HepG2 (cell line): ENCODE measurements around the gene DUT. TPM values are rescaled to one million over a fixed set of nuclear protein-coding genes. Genes with fewer than 3 reads are reported as not detected.

ENCODE experiments used
- AKAP8 ChIP-seq: sonication (generic); formaldehyde crosslinking; IDR thresholded peaks from 2 replicates; pipeline ENCODE4 v1.5.1; 2020; ENCODE audit warnings: mild to moderate bottlenecking, missing genetic modification reagents
- ARID2 ChIP-seq: sonication (generic); formaldehyde crosslinking; IDR thresholded peaks from 2 replicates; pipeline ENCODE4 v1.8.1; 2022; ENCODE audit warnings: mild to moderate bottlenecking, missing genetic modification reagents, borderline replicate concordance
- CENPT ChIP-seq: sonication (generic); formaldehyde crosslinking; IDR thresholded peaks from 2 replicates; pipeline ENCODE4 v1.8.0; 2022; ENCODE audit warnings: low read depth, mild to moderate bottlenecking, moderate library complexity, missing genetic modification reagents
- FLYWCH1 ChIP-seq: sonication (generic); formaldehyde crosslinking; IDR thresholded peaks from 2 replicates; pipeline ENCODE4 v1.8.1; 2023; ENCODE audit warnings: mild to moderate bottlenecking, missing genetic modification reagents
- KLF11 ChIP-seq: IDR thresholded peaks from 2 replicates; pipeline ENCODE4 v1.6.1; 2016; ENCODE audit warnings: missing compliant biosample characterization
- SMYD3 ChIP-seq: sonication (generic); formaldehyde crosslinking; IDR thresholded peaks from 2 replicates; pipeline ENCODE4 v1.8.1; 2023; ENCODE audit warnings: mild to moderate bottlenecking, missing genetic modification reagents
- SNRNP70 ChIP-seq: fragments of 200-400 bp; formaldehyde crosslinking; IDR thresholded peaks from 2 replicates; pipeline ENCODE4 v1.6.1; 2017; ENCODE audit warnings: mild to moderate bottlenecking, low read depth, low read length, moderate library complexity
- SUZ12 ChIP-seq: fragments of 150-350 bp; IDR thresholded peaks from 2 replicates; pipeline ENCODE4 v1.6.1; 2014; ENCODE audit warnings: low read depth, low read length
- ZBTB34 ChIP-seq: sonication (generic); formaldehyde crosslinking; IDR thresholded peaks from 2 replicates; pipeline ENCODE4 v1.8.0; 2022; ENCODE audit warnings: mild to moderate bottlenecking, missing genetic modification reagents
- ZNF256 ChIP-seq: sonication (generic); formaldehyde crosslinking; conservative IDR thresholded peaks from 2 replicates; pipeline ENCODE4 v1.4.0; 2020; ENCODE audit warnings: missing genetic modification reagents
- ZNF546 ChIP-seq: sonication (generic); formaldehyde crosslinking; conservative IDR thresholded peaks from 2 replicates; pipeline ENCODE4 v1.8.1; 2023; ENCODE audit warnings: mild to moderate bottlenecking, missing genetic modification reagents
- ZNF577 ChIP-seq: sonication (generic); formaldehyde crosslinking; IDR thresholded peaks from 2 replicates; pipeline ENCODE4 v1.4.0; 2020; ENCODE audit warnings: mild to moderate bottlenecking, low read depth, missing genetic modification reagents, borderline replicate concordance
- ZNF841 ChIP-seq: sonication (generic); formaldehyde crosslinking; IDR thresholded peaks from 2 replicates; pipeline ENCODE4 v1.8.1; 2023; ENCODE audit warnings: missing genetic modification reagents, borderline replicate concordance
- polyA plus RNA-seq, 8 experiments: library from polyadenylated mRNA; depleted of rRNA in 3 of 8; stranded (reverse) in 7 of 8; unstranded in 1 of 8; fragments of >200 nt; fragmentation: Illumina TruSeq in 4 of 8; extraction: Trizol in 4 of 8; gene quantifications; 2 replicates each; pipeline versions ENCODE4 v1.2.1 to v1.2.3, GENCODE V29; 2011 to 2016; ENCODE audit warnings: low read depth in 4 of 8, missing spikeins in 1 of 8, mixed read lengths in 1 of 8; ENCODE audit not compliant: insufficient read depth in 1 of 8
- total RNA-seq, 5 experiments: library from RNA; depleted of rRNA; stranded (reverse); fragments of >200 nt; fragmentation: Illumina TruSeq; extraction: Trizol; gene quantifications; 2 replicates each; pipeline ENCODE4 v1.2.3, GENCODE V29; 2016; ENCODE audit warnings: low read depth in 1 of 5
- TF ChIP-seq, protein P1 (sequence below): sonication (generic); formaldehyde crosslinking; IDR thresholded peaks from 2 replicates; pipeline ENCODE4 v1.4.0; 2020; ENCODE audit warnings: missing genetic modification reagents
- TF ChIP-seq, protein P2 (sequence below): sonication (generic); formaldehyde crosslinking; IDR thresholded peaks from 2 replicates; pipeline ENCODE4; 2020; ENCODE audit warnings: missing genetic modification reagents, mild to moderate bottlenecking, borderline replicate concordance
- TF ChIP-seq, protein P3 (sequence below): IDR thresholded peaks from 2 replicates; pipeline ENCODE4 v1.6.1; 2016; ENCODE audit warnings: low read depth

The DUT gene
- total and polyA plus RNA-seq, 2 of the 13 experiments (the other 11 are each of a cell fraction or from before 2014, with no cell fraction given), result 36.7 to 131 TPM

DNA sequence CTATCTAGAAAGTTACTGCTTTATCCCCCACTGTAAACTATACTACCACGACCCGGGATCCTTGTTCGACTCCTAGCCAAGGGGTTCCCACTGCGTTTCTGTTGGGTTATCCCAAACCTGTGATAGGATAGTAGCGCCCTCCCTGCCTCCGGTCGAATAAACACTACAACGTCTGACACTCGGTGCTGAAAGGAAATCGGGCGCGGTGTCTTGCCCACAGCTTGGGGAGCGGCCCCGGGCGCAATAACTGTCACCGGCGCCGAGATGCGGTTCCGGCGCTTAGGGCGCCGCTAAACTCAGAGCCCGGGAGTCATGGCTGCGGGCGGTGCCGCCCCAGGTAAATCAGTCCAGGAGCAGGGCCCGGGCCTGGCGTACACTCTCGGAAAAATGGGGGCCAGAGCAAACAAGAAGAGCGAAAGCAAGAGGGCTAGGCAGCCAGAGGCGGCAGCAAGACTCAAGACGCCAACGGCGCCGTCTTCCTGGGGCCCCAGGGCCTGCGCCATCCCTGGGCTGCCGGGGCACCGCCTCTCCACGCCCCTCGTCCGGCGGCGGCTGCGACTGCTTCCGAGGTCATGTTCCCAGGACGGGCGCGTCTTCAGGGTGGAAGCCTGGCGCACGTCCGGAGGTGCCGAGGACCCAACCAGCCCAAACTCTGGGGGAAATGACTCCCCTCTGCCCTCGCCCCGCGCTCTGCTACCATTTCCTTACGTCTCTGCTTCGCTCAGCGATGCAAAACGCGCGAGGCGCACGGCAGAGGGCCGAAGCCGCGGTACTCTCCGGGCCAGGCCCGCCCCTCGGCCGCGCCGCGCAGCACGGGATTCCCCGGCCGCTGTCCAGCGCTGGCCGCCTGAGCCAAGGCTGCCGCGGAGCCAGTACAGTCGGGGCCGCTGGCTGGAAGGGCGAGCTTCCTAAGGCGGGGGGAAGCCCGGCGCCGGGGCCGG, at the start of gene DUT (continued):
- TF ChIP-seq, protein P1, sequence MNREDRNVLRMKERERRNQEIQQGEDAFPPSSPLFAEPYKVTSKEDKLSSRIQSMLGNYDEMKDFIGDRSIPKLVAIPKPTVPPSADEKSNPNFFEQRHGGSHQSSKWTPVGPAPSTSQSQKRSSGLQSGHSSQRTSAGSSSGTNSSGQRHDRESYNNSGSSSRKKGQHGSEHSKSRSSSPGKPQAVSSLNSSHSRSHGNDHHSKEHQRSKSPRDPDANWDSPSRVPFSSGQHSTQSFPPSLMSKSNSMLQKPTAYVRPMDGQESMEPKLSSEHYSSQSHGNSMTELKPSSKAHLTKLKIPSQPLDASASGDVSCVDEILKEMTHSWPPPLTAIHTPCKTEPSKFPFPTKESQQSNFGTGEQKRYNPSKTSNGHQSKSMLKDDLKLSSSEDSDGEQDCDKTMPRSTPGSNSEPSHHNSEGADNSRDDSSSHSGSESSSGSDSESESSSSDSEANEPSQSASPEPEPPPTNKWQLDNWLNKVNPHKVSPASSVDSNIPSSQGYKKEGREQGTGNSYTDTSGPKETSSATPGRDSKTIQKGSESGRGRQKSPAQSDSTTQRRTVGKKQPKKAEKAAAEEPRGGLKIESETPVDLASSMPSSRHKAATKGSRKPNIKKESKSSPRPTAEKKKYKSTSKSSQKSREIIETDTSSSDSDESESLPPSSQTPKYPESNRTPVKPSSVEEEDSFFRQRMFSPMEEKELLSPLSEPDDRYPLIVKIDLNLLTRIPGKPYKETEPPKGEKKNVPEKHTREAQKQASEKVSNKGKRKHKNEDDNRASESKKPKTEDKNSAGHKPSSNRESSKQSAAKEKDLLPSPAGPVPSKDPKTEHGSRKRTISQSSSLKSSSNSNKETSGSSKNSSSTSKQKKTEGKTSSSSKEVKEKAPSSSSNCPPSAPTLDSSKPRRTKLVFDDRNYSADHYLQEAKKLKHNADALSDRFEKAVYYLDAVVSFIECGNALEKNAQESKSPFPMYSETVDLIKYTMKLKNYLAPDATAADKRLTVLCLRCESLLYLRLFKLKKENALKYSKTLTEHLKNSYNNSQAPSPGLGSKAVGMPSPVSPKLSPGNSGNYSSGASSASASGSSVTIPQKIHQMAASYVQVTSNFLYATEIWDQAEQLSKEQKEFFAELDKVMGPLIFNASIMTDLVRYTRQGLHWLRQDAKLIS, result no peak
- no peak for TF ChIP-seq KLF11 (CRISPR knock-in tag)
- no peak for TF ChIP-seq ZNF577
- TF ChIP-seq ZNF841, result no peak
- no peak for TF ChIP-seq SUZ12
- TF ChIP-seq, protein P2, sequence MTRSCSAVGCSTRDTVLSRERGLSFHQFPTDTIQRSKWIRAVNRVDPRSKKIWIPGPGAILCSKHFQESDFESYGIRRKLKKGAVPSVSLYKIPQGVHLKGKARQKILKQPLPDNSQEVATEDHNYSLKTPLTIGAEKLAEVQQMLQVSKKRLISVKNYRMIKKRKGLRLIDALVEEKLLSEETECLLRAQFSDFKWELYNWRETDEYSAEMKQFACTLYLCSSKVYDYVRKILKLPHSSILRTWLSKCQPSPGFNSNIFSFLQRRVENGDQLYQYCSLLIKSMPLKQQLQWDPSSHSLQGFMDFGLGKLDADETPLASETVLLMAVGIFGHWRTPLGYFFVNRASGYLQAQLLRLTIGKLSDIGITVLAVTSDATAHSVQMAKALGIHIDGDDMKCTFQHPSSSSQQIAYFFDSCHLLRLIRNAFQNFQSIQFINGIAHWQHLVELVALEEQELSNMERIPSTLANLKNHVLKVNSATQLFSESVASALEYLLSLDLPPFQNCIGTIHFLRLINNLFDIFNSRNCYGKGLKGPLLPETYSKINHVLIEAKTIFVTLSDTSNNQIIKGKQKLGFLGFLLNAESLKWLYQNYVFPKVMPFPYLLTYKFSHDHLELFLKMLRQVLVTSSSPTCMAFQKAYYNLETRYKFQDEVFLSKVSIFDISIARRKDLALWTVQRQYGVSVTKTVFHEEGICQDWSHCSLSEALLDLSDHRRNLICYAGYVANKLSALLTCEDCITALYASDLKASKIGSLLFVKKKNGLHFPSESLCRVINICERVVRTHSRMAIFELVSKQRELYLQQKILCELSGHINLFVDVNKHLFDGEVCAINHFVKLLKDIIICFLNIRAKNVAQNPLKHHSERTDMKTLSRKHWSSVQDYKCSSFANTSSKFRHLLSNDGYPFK, result peak; percentile 78; the same call in 1 of the 2 replicates
- TF ChIP-seq FLYWCH1 (CRISPR knock-in tag), result no peak
- TF ChIP-seq CENPT (CRISPR knock-in tag), result 0 out of 2 replicates have a peak, but pooled peaks have one; percentile 65
- TF ChIP-seq ZNF256 (CRISPR knock-in tag), result peak; percentile 54; the same call in 1 of the 2 replicates
- TF ChIP-seq ZBTB34 (CRISPR knock-in tag), result no peak
- peak; percentile 37; the same call in 1 of the 2 replicates for TF ChIP-seq ZNF546 (CRISPR knock-in tag)
- TF ChIP-seq, protein P3, sequence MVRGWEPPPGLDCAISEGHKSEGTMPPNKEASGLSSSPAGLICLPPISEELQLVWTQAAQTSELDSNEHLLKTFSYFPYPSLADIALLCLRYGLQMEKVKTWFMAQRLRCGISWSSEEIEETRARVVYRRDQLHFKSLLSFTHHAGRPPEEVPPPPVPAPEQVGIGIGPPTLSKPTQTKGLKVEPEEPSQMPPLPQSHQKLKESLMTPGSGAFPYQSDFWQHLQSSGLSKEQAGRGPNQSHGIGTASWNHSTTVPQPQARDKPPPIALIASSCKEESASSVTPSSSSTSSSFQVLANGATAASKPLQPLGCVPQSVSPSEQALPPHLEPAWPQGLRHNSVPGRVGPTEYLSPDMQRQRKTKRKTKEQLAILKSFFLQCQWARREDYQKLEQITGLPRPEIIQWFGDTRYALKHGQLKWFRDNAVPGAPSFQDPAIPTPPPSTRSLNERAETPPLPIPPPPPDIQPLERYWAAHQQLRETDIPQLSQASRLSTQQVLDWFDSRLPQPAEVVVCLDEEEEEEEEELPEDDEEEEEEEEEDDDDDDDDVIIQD (CRISPR knock-in tag), result no peak
- TF ChIP-seq SMYD3, result no peak
- TF ChIP-seq SNRNP70, result no peak
- TF ChIP-seq AKAP8 (CRISPR knock-in tag), result no peak
- TF ChIP-seq ARID2 (CRISPR knock-in tag), result no peak
